Measurements from ENCODE around the gene ARMC8.

The ARMC8 gene

DNA sequence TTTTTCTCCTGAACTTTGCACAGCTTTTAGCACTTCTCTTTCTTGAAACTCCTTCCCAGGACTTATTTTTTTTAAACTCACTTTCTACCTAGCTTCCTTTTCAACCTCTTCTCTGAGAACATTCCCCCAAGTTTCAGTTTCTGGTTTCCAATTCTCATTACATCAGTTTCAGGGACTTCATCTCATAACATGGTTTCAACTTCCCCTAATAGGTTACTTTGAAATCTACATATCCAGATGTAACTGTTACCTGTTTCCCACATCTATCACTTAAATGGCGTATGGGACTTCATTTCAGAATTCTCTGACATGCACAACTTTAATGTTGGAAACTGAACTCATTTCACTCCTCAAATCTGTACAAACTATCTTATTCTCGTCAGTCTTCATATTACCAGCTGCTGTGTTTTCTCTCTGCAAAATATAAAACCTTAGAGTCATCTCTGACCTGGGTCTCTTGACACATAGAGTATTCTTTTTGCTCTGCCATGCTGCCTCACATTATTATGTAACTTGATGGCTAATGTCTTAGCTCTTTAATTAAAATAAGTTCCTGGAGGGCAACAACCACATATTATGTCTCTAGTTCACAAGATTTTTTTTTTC is 84.2 kb downstream of the ARMC8 start:
- no peak overlapping the region for H3K4me3 ChIP-seq (ENCODE audit: low read length)
- no peak for TF ChIP-seq CTCF (IDR thresholded peaks at IDR 0.05; ENCODE audit: insufficient read depth, low read depth, low read length, missing control alignments)
- DNase-seq (ENCODE audit: low read depth) = no peak

DNA sequence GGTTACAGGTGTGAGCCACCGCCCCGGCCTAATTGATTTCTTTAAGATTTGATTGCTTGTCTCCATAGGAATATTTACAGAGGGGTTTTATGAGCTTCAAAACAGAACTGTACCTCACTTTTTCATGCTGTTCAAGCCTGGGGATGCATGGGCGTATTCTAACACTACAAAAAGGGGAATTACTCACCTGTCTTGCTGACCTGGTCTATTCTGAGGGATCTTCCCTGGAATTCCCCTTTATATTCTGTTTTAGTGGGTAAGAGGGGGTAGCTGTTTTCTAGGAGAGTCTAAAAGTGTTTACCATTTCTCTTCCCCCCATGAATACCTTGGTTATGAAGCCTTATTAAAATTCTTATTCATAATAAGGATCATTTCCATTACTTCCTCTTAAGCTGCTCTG is 94.5 kb downstream of the ARMC8 start:
- peak; percentile 32 for DNase-seq (ENCODE audit: low read depth)
- TF ChIP-seq CTCF (IDR thresholded peaks at IDR 0.05; ENCODE audit: insufficient read depth, low read depth, low read length, missing control alignments) = no peak
- H3K4me3 ChIP-seq (ENCODE audit: low read length) = no peak overlapping the region

GRCh38 chr3:138282836-138283235 is 95.7 kb downstream of the ARMC8 start:
- TF ChIP-seq CTCF (IDR thresholded peaks at IDR 0.05; ENCODE audit: insufficient read depth, low read depth, low read length, missing control alignments) = no peak
- H3K4me3 ChIP-seq (ENCODE audit: low read length) = no peak overlapping the region
- no peak for DNase-seq (ENCODE audit: low read depth)

- peak; percentile 83 for DNase-seq (ENCODE audit: low read depth)
- no peak for TF ChIP-seq CTCF (IDR thresholded peaks at IDR 0.05; ENCODE audit: insufficient read depth, low read depth, low read length, missing control alignments)
- H3K4me3 ChIP-seq (ENCODE audit: low read length) = no peak overlapping the region
Measured at GRCh38 chr3:138284079-138284478, 97.0 kb downstream of the ARMC8 start.

- DNase-seq (ENCODE audit: low read depth) = peak; percentile 14
- peak; percentile 21 for TF ChIP-seq CTCF (IDR thresholded peaks at IDR 0.05; ENCODE audit: insufficient read depth, low read depth, low read length, missing control alignments)
- H3K4me3 ChIP-seq (ENCODE audit: low read length) = no peak overlapping the region
Measured at GRCh38 chr3:138284957-138285477, 97.9 kb downstream of the ARMC8 start.

GRCh38 chr3:138289260-138289659 is 102.2 kb downstream of the ARMC8 start:
- no peak overlapping the region for H3K4me3 ChIP-seq (ENCODE audit: low read length)
- DNase-seq (ENCODE audit: low read depth) = no peak
- TF ChIP-seq CTCF (IDR thresholded peaks at IDR 0.05; ENCODE audit: insufficient read depth, low read depth, low read length, missing control alignments) = no peak

GRCh38 chr3:138289701-138290100 is 102.6 kb downstream of the ARMC8 start:
- no peak for TF ChIP-seq CTCF (IDR thresholded peaks at IDR 0.05; ENCODE audit: insufficient read depth, low read depth, low read length, missing control alignments)
- H3K4me3 ChIP-seq (ENCODE audit: low read length) = no peak overlapping the region
- DNase-seq (ENCODE audit: low read depth) = no peak

All from epithelial cell of esophagus (primary cell).